HG03342 (cell line): ENCODE results near the gene RPE65.
A peak's percentile ranks its signal among the peaks of the same experiment; 100 is the strongest.
"Not testable (repeated sequence)": the region's sequence is repeated elsewhere in the genome, so short reads cannot be mapped to it uniquely, and the experiment has no call there.

Experiments
- ATAC-seq: cut with Tn5 transposase; IDR thresholded peaks from one replicate; pipeline ENCODE4 v1.9.1; 2021; ENCODE audit warnings: mild to moderate bottlenecking, moderate library complexity; ENCODE audit not compliant: unreplicated experiment

RPE65 gene

GRCh38 chr1:68454534-68454933 lies 4.8 kb upstream of the RPE65 start:
- ATAC-seq, result peak; percentile 89

GRCh38 chr1:68453060-68453670 lies 3.4 kb upstream of the RPE65 start:
- ATAC-seq, result no peak

- no peak for ATAC-seq
Observed at GRCh38 chr1:68448365-68448764, 1.4 kb downstream of the RPE65 start.

GRCh38 chr1:68445709-68446108 lies 4.0 kb downstream of the RPE65 start:
- ATAC-seq, result no peak

DNA sequence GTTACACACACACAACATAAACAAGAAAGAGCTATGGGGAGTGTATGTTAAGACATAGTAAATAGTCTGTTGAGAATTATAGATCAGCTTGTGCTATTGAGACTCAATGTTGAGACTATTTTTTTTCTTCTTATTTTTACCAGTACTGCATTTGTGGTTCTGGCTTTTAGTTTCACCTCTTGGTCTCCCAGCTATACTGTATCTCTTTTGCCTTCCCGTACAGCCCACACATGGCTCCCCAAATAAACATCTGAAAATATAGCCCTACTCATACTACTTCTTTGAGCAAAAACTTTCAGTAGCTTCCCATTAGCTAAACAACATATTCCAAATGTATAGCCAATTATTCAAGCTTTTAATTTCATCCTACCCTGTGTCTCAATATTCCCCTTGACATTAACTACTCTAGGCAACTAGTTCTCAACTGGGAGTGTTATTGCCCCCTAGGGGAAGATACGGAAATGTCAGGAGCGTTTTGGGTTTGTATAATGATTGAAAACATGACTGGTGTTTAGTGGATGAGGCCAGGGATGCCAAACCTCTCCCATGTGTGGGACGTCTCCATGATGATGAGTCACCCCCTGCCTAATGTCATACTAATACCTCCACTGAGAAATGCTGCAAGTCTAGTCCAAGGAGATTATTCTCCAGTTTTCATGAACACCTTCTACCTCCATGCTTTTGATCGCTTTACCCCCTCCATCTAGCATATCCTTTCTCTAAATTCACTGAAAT lies 6.8 kb downstream of the RPE65 start:
- ATAC-seq, result peak; percentile 94

DNA sequence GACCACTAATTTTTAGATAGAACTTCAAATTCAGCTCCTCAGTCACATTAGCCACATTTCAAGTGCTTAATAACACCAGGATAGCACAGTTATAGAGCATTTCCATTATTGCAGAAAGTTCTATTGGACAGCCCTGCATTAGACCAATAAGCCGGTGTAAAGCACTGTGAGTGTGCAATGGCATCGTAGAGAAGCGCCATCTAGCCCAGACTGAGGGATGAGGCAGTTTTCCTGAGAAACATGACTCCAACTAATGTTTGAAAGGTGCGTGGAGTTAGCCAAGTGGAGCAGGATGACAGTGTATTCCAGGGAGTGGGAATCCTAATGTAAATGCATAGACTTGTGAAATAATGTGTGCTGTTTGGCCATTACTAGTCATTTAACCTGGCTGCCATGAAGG lies 7.7 kb downstream of the RPE65 start:
- ATAC-seq, result no peak

DNA sequence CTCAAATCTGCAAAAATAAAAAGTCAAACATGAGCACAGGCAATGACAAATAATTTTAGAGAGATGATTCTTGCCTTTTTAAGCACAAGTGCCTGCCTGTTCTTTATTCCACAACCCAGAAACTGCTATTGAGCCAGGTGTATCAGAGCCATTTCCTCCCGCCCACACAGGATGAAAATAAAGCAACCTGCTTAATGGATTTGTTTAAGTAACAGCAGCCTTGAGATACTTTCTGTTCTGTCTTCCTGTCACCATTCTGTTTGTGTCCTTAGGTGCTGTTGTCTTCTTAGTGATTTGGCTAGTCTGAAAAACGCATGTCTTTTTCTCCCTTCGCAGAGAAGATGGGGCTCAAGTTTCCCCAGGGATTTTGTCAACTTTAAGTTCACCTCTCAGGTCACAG lies 11.4 kb downstream of the RPE65 start:
- ATAC-seq, result peak; percentile 45

GRCh38 chr1:68433395-68433794 lies 16.4 kb downstream of the RPE65 start:
- ATAC-seq, result no peak

DNA sequence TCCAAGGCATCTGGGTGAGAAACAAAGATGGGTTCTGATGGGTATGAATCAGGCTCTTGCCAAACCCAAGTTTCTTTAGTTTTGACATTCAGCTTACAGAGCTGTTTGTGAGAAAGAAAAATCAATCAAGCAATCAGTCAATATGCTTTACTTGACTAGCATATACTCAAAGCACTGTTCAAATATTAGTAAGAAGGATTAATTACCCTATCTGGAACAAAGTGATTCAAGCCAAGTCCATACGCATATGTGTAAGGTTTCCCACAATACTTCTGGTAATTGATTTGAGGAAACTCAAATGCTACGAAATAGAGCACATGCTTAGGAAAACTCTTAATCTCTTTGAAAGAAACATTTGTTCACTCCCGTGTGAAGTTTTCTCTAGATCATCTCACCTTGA lies 18.7 kb downstream of the RPE65 start:
- ATAC-seq, result no peak

DNA sequence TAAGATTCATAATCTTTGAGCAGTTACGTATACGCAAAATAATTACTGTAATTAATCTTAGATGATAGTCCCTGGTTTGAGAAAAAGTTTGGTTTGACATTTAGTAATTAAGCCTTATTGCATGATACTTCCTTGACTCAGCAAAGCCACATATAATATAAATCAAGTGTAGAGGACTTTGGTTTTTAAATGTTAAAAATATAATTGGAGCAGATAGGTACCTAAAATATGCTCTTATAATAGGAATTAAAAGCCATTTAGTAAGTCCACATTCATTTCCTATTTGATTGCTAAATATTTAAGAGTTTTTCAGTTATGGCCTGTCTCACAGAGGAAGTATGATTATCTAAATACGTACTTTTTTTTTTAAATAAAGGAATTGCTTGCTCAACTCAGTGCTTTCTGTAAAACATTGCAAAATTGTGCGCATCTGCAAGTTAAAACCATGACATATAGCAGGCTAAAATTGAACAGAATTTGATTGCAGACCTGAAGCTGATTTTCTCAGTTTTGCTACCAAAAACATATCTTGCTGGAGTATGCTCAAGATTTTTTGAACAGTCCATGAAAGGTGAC lies 20.4 kb downstream of the RPE65 start:
- no peak for ATAC-seq

- no peak for ATAC-seq
Observed at GRCh38 chr1:68426594-68426993, 23.2 kb downstream of the RPE65 start.

- ATAC-seq, result no peak
Observed at GRCh38 chr1:68421350-68421749, 28.4 kb downstream of the RPE65 start.

DNA sequence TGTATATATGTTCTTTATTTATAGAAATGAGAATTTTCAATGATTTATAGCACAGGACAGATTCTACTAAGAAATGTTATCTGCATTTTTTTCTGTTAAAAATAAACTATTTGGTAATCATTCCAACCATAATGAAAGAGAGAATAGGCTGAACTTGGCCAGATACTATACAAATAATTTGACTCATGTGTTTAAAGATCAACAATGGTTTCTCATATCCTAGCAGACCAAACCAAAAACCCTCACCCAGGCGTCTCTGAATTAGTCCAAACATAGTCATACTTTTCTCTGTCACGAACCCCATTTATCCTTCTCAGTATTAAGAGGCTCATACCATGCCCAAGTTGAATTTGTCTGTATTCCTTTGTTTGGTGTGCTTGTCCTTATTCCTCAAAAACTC lies 40.3 kb downstream of the RPE65 start:
- ATAC-seq, result no peak

- no peak for ATAC-seq
Observed at GRCh38 chr1:68401506-68401905, 48.2 kb downstream of the RPE65 start.

- ATAC-seq, result not testable (repeated sequence)
Observed at GRCh38 chr1:68395575-68395974, 54.2 kb downstream of the RPE65 start.

- not testable (repeated sequence) for ATAC-seq
Observed at GRCh38 chr1:68392474-68392873, 57.3 kb downstream of the RPE65 start.

- not testable (repeated sequence) for ATAC-seq
Observed at GRCh38 chr1:68385798-68386524, 63.8 kb downstream of the RPE65 start.

DNA sequence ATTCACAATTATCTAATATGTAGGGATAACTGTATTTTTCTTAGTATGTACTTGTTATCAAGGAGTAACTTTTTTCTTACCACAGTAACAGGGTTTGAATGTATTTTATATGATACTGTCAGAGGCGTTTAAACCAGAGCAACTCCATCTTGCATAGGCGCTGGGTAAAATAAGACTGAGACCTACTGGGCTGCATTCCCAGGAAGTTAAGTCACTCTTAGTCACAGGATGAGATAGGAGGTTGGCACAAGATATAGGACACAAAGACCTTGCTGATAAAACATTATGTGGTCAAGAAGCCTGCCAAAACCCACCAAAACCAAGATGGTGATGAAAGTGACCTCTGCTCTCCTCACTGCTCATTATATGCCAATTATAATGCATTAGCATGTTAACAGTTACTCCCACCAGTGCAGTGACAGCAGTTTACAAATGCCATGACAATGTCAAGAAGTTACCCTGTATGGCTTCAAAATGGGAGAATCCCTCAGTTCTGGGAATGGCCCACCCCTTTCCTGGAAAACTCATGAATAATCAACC lies 64.8 kb downstream of the RPE65 start:
- ATAC-seq, result no peak

DNA sequence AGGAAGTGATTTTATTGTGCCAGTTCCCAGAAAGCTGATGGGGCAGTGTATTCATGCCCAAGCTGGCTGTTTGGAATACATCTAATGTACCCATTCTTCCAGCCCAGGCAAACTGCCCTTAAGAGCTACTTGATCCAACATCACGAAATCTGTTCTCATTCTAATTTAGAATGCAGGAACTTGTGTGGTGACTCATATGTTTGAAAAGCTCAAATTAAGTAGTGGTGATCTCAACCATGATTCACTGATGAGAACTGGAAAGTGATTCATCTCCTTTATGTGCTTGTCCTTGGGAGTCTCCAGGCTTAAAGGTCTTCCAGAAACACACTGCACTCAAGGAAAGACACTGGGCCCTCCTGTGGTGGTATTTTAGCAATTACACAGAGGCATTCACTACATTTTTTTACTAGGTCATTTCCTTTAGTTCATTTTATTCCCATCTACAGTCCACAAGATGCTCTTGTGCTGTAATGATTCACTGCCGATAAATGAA lies 65.4 kb downstream of the RPE65 start:
- ATAC-seq, result no peak

DNA sequence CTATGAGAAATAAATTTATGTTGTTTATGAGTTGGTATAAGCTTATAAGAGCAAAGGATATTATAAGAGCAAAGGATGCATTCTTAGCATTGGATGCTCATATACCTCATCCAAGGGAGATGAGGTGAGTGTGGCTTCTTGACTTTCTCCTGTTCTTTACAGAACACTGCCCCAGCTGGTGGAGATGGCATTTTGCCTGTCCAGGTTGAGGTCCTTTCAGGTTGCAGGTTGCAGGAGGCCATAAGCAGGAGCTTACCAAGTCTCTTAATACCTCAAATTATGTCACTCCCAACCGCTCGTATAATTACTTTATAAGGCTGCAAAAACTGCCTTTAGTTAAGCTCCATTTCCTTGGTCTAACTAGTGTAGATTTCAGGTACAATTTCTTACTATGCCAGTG lies 66.7 kb downstream of the RPE65 start:
- ATAC-seq, result no peak

DNA sequence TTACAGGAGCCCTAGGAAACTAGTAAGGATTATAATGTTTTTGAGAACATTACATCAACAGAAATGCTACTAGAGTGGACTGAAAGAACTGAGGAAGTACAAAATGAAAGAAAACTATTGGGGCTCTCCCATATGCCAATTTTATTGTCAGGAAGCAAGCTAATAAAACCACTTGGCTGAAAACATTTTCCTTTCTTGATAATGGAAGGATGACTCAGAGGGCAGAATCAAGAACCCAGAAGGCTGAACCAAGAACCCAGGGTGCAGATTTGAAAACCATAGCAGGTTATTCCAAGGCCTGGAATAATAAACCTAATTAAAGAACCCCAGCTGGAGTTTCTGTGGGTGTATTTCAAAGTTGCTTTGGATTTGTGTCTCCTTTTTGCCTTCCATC lies 70.7 kb downstream of the RPE65 start:
- ATAC-seq, result no peak
